DMS114 treated with DMSO at 0.1 percent for 48 hours (cell line): ENCODE measurements around the gene CACNA2D3.

Experiments
- DNase-seq: peaks from one replicate; lab custom pipeline; 2025; ENCODE audit not compliant: unreplicated experiment; lab: John Stamatoyannopoulos, UW

Gene CACNA2D3

GRCh38 chr3:54519493-54519892 is 397.1 kb downstream of the CACNA2D3 start:
- no peak for DNase-seq

GRCh38 chr3:54520060-54520459 is 397.7 kb downstream of the CACNA2D3 start:
- no peak for DNase-seq

GRCh38 chr3:54527521-54527920 is 405.2 kb downstream of the CACNA2D3 start:
- no peak for DNase-seq

- no peak for DNase-seq
These were observed 405.6 kb downstream of the CACNA2D3 start for GRCh38 chr3:54527953-54528352.

- DNase-seq: no peak
These were observed 406.3 kb downstream of the CACNA2D3 start for GRCh38 chr3:54528668-54529067.

GRCh38 chr3:54530091-54530490 is 407.7 kb downstream of the CACNA2D3 start:
- no peak for DNase-seq

- DNase-seq: no peak
These were observed 408.6 kb downstream of the CACNA2D3 start for GRCh38 chr3:54530944-54531343.

GRCh38 chr3:54531741-54532140 is 409.4 kb downstream of the CACNA2D3 start:
- DNase-seq: no peak

GRCh38 chr3:54533856-54534255 is 411.5 kb downstream of the CACNA2D3 start:
- DNase-seq: no peak

GRCh38 chr3:54535619-54536018 is 413.3 kb downstream of the CACNA2D3 start:
- DNase-seq: no peak

- DNase-seq: no peak
These were observed 414.1 kb downstream of the CACNA2D3 start for GRCh38 chr3:54536450-54536849.

- no peak for DNase-seq
These were observed 415.2 kb downstream of the CACNA2D3 start for GRCh38 chr3:54537506-54537905.

GRCh38 chr3:54538346-54538745 is 416.0 kb downstream of the CACNA2D3 start:
- no peak for DNase-seq

- no peak for DNase-seq
These were observed 419.0 kb downstream of the CACNA2D3 start for GRCh38 chr3:54541369-54541768.

GRCh38 chr3:54543446-54543845 is 421.1 kb downstream of the CACNA2D3 start:
- no peak for DNase-seq

GRCh38 chr3:54547051-54547450 is 424.7 kb downstream of the CACNA2D3 start:
- no peak for DNase-seq

- DNase-seq: no peak
These were observed 425.5 kb downstream of the CACNA2D3 start for GRCh38 chr3:54547846-54548245.

- DNase-seq: no peak
These were observed 427.4 kb downstream of the CACNA2D3 start for GRCh38 chr3:54549607-54550220.

- DNase-seq: no peak
These were observed 428.0 kb downstream of the CACNA2D3 start for GRCh38 chr3:54550221-54550977.

- DNase-seq: no peak
These were observed 434.3 kb downstream of the CACNA2D3 start for GRCh38 chr3:54556630-54557029.

GRCh38 chr3:54557538-54558428 is 435.4 kb downstream of the CACNA2D3 start:
- no peak for DNase-seq
